GM12865 (cell line): Measurements from ENCODE around the gene CASKIN1.

ENCODE experiments used
- DNase-seq: peaks from one replicate; pipeline ENCODE4 v3.0.0; 2010; ENCODE audit warnings: low read depth
- H3K4me3 ChIP-seq: 2 replicates; pipeline ENCODE4 v1.5.1; 2011; ENCODE audit warnings: mild to moderate bottlenecking, low read depth, low read length, control low read depth
- TF ChIP-seq, protein P1 (sequence below): IDR thresholded peaks from 2 replicates; pipeline ENCODE4 v1.5.1; 2011; ENCODE audit warnings: low read length, control low read depth, low read depth, inconsistent platforms; ENCODE audit not compliant: insufficient read depth; ENCODE audit errors: missing control alignments

Gene CASKIN1

DNA sequence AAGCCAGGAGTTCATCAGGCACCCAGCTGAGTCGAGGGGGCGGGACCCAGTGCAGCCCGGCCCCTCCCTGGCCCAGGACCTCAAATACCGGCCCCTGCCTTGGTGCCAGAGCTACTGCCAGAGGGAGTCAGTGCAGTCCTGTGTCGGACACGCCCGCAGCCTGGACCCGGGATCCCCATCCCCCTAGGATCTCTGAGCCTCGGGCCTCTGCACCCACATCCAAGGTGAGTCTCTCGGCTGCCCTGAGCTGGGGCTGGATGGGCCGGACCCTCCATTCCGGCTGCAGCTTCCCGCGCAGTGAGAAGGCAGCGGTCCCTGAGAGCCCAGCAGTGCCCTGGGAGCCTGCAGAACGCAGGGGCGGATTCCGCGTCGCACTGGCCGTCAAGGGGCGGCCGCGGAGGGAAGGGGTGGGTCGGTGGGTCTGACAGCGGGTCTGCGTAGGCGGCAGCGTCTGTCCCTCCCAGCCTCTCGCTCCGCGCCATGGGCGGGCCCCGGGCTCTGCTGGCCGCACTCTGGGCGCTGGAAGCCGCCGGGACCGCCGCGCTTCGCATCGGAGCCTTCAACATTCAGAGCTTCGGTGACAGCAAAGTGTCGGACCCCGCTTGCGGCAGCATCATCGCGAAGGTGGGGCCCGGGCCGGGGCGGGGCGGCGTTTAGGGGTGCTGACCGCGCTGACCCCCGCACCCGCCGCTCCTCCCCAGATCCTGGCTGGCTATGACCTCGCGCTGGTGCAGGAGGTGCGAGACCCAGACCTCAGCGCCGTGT lies 40.1 kb upstream of the CASKIN1 start, which contains the start of gene DNASE1L2:
Gene DNASE1L2 (plus strand): TSS at position 108 of the 765 bp plus-strand sequence. CDS start 373 bp downstream, at position 481.
- H3K4me3 ChIP-seq = no peak within 1 kb of the TSS
- DNase-seq = no peak
- TF ChIP-seq, protein P1, sequence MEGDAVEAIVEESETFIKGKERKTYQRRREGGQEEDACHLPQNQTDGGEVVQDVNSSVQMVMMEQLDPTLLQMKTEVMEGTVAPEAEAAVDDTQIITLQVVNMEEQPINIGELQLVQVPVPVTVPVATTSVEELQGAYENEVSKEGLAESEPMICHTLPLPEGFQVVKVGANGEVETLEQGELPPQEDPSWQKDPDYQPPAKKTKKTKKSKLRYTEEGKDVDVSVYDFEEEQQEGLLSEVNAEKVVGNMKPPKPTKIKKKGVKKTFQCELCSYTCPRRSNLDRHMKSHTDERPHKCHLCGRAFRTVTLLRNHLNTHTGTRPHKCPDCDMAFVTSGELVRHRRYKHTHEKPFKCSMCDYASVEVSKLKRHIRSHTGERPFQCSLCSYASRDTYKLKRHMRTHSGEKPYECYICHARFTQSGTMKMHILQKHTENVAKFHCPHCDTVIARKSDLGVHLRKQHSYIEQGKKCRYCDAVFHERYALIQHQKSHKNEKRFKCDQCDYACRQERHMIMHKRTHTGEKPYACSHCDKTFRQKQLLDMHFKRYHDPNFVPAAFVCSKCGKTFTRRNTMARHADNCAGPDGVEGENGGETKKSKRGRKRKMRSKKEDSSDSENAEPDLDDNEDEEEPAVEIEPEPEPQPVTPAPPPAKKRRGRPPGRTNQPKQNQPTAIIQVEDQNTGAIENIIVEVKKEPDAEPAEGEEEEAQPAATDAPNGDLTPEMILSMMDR = no peak

- no peak overlapping the region for H3K4me3 ChIP-seq
- TF ChIP-seq, protein P1 = no peak
- DNase-seq = no peak
Measured at GRCh38 chr16:2235695-2236336, 39.4 kb upstream of the CASKIN1 start.

DNA sequence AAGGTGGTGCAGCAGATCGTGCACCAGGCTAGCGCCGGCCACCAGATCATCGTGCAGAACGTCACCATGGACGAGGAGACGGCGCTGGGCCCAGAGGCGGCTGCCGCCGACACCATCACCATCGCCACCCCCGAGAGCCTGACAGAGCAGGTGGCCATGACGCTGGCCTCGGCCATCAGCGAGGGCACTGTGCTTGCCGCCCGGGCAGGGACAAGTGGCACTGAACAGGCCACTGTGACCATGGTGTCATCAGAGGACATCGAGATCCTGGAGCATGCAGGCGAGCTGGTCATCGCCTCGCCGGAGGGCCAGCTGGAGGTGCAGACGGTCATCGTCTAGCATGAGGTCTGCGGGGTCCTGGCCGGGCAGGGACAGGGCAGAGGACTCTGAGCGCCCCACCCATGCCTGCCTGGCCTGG lies 38.8 kb upstream of the CASKIN1 start:
- no peak overlapping the region for H3K4me3 ChIP-seq
- DNase-seq = no peak
- TF ChIP-seq, protein P1 = no peak

DNA sequence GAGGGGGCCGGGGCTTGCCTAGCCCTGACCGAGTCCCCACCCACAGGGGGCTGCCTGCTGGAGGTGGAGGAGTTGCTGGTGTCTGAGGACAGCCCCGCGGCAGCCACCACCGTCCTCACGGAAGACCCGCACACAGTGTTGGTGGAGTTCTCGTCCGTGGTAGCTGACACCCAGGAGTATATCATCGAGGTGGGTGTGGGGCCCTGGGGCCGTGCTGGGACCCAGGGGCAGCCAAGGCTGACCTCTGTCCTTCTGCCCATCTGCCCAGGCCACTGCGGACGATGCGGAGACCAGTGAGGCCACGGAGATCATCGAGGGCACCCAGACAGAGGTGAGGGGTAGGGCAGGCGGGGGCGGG lies 38.4 kb upstream of the CASKIN1 start:
- H3K4me3 ChIP-seq = no peak overlapping the region
- TF ChIP-seq, protein P1 = no peak
- DNase-seq = no peak

GRCh38 chr16:2233872-2234812 lies 37.7 kb upstream of the CASKIN1 start:
- no peak for DNase-seq
- TF ChIP-seq, protein P1 = no peak
- no peak overlapping the region for H3K4me3 ChIP-seq

DNA sequence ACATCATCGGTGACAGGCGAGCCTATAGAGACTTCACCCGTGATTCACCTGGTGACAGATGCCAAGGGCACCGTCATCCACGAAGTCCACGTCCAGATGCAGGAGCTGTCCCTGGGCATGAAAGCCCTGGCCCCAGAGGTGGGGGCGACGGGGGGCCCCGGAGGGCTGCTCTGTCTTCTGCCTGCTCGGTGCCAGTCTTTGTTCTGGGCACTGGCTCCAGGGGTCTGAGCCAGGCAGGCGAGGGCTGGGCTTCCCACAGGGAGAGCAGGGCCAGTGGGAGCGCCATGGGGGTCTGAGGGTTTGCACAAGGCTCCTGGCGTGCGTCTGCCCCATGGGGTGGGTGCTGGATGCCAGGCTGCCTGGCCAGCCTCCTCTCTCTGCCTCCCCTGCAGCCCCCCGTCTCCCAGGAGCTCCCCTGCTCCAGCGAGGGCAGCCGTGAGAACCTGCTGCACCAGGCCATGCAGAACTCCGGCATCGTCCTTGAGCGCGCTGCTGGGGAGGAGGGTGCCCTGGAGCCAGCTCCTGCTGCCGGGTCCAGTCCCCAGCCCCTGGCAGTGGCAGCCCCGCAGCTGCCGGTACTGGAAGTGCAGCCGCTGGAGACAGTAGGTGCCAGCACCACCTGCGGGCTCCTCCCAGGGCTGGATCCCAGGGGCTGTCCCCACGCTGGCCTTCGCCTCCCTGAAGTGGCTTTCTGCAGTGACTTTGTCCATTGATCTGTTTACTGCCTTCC lies 36.8 kb upstream of the CASKIN1 start:
- H3K4me3 ChIP-seq = no peak overlapping the region
- no peak for DNase-seq
- TF ChIP-seq, protein P1 = no peak
